HG03432 (cell line): Measurements from ENCODE around the gene CSTF3.

Source experiments
- ATAC-seq: cut with Tn5 transposase; IDR thresholded peaks from one replicate; pipeline ENCODE4 v1.9.1; 2021; ENCODE audit warnings: mild to moderate bottlenecking, moderate library complexity; ENCODE audit not compliant: unreplicated experiment

CSTF3 gene

GRCh38 chr11:33045551-33046255, 115.6 kb downstream of the CSTF3 start:
- ATAC-seq: no peak

- ATAC-seq: no peak
Measured at GRCh38 chr11:33044285-33044756, 117.0 kb downstream of the CSTF3 start.

GRCh38 chr11:33043221-33043830, 118.0 kb downstream of the CSTF3 start:
- no peak for ATAC-seq

GRCh38 chr11:33040862-33041453, 120.3 kb downstream of the CSTF3 start:
- ATAC-seq: peak; percentile 31

- ATAC-seq: peak; percentile 36
Measured at GRCh38 chr11:33040033-33040861, 121.0 kb downstream of the CSTF3 start.

GRCh38 chr11:33039274-33040032, 121.8 kb downstream of the CSTF3 start, which contains the start of gene TCP11L1:
TSS of gene TCP11L1 (plus strand) at chr11:33039572. CDS start at chr11:33043774, 4,202 bp downstream.
- peak; percentile 82 for ATAC-seq

GRCh38 chr11:33035011-33035410, 126.3 kb downstream of the CSTF3 start:
- ATAC-seq: no peak
